Right renal pelvis (tissue), 4 donors: ENCODE results near the gene MRPL22. TPM values are rescaled to one million over a fixed set of nuclear protein-coding genes. Genes with fewer than 3 reads are reported as not detected.
"Not testable (repeated sequence)": the region's sequence is repeated elsewhere in the genome, so short reads cannot be mapped to it uniquely, and the experiment has no call there.

Experiments
- DNase-seq, 4 donors: peaks; one replicate each; pipeline ENCODE4 v3.0.0-alpha.2; 2013; ENCODE audit warnings: low read depth in 4 of 4, low spot score in 3 of 4, missing footprints in 1 of 4
- polyA plus RNA-seq, 4 donors: library from polyadenylated mRNA; unstranded; fragments of 120-200 nt; gene quantifications; one replicate each; pipeline ENCODE4 v1.2.1, GENCODE V29; 2013; ENCODE audit not compliant: insufficient read length in 4 of 4

Gene MRPL22
- polyA plus RNA-seq, result 10 to 100 TPM; 52.8 to 62.1 (median 54.1) TPM

DNA sequence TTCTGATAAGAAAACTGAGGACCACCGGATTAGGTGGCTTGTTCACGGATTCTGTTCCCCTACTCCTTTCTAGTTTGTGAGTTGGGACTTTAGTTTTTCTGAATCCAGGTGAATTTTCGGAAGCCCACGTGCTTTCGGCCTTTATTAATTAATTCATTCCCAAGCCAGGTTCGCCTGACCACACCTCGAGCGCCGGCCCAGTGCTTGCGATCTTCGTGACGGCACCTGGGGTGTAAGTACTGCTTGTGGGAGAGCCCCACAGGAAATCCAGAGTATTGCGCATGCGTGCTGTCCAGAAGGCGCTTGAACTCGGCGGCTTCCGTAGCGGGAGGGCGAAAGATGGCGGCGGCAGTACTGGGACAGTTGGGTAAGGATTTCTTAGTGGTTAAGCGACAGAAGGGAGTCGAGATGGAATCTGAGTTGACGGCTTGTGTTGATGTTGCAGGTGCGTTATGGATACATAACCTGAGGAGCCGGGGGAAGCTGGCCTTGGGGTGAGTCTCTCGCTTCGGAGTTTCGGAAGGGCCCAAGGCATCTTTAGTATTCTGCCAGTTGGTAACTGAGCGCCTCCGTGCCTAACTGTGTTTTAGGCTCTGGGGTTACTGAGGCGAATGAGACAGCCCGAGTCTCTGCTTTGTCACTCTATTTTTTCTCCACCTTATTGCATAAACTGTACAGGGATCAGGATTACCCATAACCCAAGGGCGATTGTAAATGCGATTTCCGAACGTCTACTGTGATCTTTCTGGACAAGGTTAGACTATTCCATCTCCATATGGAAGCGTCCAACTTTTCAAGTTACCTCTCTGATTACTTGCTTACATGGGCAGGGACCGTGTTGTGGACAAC lies at the start of gene MRPL22:
TSS of gene MRPL22 (plus strand) at position 302 of the 849 bp plus-strand sequence. CDS start at position 340, 38 bp downstream.
- peak; percentile 87 to 90 (median 88) for DNase-seq

DNA sequence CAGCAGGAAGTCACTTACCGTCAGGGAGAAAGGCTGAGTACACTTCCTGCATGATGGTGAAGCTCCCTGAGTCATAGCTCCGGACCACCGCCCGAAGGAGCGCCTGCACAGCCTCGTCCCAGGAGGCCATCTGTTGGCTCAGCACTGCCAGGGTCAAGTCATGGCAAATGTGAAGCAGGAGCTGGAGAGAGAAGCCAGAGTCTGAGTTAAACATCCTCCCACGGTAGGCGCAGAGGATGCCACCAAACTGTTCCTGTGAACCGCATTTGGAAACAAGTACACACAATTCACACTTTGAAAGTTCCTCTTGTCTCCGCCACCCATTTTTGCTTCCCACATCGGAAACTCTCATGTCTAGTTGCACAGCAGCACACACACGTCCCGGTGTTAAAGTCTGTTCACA lies 48.5 kb upstream of the MRPL22 start:
- no peak for DNase-seq

DNA sequence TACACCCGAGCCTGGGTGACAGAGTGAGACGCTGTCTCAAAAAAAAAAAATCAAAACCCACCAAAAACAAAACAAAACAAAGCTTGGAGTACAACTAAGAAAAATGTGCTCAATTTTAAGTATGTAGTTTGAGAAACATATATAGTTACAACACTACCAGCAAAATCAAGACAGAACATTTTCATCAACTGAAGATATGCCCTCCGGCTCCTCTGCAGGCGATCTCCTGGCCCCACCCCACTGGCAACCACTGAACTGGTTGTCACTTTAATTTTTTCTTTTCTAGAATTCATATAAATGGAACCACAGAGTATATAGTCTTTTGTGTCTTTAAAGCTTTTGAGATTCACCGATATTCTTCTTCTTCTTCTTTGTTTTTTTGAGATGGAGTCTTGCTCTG lies 47.5 kb upstream of the MRPL22 start:
- no peak for DNase-seq

DNA sequence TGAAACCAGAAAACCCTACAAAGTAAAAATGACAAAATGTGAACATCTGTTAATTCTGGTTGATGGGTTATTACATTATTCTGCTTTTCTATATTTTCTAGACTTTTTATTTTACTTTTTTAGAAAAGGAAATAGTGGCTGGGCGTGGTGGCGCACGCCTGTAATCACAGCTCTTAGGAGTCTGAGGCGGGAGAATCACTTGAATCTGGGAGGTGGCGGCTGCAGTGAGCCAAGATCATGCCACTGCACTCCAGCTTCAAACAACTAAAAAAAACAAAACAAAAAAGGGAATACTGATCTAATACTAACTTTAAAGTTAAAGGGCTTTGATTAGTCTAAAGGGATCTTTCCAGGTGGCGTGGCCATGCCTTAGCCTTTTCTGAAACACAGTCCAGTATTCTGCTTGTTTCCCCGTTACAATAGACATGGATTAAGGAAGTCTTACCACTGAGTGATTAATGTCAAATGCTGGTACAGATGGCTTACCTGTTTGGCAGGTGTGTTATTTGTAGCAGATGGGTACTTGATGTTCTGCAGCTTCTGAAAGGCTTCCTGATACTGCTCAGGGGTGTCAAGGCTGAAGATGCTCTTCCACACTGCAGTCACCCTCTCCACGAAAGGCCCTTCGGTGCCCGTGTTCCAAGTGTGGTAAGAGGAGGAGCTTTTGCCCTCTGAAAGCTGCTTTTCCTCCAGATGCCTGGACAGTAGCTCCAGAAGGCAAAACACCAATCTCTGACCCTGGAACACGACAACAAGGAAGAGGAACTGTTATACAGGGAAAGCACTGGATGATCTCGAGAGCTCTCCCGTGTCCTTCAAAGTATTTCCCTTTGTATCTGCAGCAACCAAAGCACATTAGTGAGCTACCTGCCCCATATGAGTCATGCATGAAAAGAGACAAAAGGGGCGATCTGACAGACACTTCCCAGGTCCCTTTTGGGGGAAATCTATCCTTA lies 45.0 kb upstream of the MRPL22 start:
- DNase-seq, result no peak

DNA sequence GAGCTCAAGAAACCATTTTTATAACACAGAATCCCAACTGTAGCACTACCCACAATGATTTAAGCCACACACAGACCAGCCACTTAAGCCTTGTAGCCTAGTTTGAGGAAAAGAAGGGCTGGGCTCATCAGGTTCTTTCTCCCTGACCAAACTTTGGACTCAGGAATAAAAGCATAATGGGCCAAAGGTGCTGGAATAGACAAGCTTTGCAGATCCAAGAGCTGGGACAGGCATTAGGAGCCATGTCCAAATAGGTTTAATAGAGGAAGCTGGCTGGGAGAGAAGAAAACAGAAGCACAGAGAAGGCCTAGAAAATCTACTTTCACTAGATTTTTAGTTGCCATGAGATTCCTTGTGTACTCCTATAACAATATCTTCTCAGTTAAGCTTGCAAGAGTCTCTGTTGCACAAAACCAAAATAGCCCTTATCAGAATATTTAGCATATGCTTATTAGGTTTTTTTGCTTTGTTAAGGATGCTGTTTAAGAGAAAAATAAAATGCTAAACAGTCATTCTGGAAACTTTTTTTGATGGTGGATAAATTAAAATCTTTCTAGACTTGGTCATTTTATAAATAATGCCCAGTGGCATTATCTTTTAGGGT lies 44.2 kb upstream of the MRPL22 start:
- DNase-seq, result no peak

DNA sequence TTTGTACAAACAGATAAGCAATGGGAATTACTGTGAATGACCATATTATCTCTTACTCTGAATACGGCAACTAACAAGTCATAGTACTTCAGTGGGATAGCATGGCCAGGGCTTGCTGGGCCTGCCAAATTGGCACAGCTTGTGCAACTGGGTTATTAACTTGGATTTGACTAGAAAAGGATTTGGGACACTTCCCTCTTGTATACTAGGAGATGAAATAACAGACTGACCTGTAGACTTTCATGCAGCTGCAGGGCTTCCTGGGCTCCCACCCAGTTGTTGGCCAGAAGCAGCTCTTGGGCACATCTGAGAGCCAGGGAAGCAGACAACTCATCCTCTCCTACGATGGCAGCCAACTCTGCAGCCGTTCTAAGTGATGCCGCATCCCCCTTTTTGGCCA lies 42.7 kb upstream of the MRPL22 start:
- no peak for DNase-seq

DNA sequence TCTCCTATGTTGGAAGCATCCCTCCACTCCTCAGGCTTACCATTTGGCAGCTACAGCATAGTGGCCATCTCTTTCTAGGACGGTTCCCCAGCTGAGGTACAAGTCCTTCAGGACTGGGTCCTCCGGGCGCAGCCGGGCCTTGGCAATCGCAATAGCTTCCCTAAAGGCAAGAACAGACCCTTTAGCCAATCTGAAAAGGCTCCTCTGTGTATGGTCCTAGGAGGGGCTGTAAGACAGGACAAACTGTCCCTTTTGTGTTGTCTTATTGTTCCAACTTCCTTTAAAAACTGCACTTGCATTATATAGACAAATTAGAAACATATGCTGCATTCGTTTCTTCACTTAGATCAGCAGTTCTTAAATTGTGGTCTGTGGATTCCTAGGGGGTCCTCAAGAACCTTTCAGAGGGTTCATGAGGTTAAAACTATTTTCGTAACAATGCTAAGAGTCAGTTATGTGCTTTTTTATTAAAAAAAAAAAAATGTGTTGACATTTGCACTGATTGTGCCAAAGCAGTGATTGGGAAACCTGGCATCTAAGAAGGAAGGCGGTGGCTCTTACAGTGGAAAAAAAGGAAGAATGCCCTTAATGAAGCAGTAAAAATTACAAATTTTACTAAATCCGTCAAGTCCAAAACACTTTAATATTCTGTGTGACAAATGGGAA lies 41.6 kb upstream of the MRPL22 start:
- DNase-seq, result no peak

DNA sequence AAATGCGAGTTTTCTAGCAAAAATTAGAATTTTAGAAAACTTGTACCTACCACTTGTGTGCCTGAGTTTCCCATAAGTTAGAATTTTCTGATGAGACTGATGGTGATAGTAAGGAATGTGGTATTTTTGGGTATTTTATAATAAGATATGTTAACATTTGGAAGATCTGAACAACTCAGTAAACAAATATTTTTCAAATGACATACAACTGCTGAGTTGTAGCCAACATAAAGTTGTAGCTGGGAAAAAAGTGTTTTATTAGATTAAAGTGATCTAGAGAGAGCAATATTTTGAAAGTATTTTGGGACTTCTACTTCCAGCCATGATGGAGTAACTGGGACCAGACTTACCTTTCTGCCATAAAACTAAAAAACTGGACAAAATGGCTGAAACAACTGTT lies 40.8 kb upstream of the MRPL22 start:
- no peak for DNase-seq

DNA sequence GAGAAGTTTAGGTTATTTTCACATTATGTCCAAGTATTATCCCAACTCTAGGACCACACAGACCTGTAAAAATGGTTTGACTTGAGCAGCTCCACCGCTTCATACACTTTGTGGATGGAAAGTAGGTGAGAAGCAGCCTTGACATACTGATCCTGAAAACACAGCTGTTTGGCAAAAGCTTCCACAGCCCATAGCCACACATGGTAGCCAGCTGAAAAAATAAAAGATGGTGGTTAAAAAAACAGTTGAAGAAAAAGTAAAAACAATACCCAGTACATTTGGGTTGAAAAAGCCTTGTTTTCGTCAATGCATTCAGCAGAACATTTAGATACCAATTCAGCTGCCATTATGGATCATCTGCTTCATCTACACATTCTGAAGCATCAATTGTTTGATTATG lies 39.6 kb upstream of the MRPL22 start:
- DNase-seq, result no peak

DNA sequence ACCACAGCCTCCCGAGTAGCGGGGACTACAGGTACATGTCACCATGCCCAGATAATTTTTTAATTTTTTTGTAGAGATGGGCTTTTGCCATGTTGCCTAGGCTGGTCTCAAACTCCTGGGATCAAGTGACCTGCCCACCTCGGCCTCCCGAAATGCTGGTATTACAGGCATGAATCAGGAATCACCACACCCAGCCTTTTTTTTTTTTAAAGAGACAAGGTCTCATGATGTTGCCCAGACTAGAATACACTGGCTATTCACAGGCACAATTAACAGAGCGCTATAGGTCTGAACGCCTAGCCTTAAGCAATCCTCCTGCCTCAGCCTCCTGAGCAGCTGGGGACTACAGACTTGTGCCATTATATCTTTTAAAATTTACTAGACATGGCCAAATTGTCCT lies 39.0 kb upstream of the MRPL22 start:
- DNase-seq, result no peak

DNA sequence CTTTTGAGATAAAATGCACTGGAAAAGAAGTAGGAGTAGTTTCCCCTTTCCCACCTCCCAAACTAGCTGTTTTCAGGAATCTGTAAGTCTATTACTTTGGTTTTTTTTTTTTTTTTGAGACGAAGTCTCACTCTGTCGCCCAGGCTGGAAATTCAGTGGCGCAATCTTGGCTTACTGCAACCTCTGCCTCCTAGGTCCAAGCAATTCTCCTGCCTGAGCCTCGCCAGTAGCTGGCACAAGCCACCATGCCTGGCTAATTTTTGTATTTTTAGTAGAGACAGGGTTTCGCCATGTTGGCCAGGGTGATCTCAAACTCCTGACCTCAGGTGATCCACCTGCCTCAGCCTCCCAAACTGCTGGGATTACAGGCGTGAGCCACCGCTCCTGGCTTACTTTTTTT lies 35.3 kb upstream of the MRPL22 start:
- not testable (repeated sequence) for DNase-seq

DNA sequence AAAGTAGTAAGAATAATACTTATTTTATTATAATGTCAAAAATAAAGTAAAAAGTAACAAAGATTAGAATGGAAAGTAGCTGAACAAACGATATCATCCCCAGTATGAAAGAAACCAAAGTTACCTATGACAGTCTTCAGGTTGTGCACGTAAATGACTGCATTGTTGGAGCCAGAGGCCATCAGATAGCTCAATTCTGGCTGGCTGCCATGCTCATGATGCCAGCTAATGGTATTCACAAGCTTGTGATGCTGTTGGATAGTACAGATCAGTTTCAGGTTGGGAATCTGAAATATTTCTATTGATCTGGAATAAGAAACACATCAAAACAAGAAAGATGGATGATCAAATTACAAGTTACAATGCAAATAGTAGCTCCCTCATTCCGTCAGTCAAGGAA lies 24.0 kb upstream of the MRPL22 start:
- DNase-seq, result no peak

DNA sequence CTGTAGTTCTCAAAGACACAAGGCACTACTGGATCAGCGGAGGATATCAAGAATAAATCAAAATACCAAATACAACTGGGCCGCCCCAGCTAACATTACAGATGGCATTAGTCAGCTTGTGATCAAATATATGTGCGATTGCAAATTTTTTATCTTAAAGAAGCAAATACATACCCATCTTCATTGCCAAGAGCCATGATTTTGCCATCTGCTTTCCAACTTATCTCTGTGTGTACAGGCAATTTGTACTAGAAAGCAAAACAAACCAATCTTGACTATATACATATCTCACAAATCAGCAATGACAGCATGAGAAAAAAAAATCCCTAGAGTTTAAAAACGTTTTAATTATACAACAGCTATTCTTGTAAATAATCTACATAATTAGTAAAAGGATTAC lies 23.1 kb upstream of the MRPL22 start:
- DNase-seq, result no peak

DNA sequence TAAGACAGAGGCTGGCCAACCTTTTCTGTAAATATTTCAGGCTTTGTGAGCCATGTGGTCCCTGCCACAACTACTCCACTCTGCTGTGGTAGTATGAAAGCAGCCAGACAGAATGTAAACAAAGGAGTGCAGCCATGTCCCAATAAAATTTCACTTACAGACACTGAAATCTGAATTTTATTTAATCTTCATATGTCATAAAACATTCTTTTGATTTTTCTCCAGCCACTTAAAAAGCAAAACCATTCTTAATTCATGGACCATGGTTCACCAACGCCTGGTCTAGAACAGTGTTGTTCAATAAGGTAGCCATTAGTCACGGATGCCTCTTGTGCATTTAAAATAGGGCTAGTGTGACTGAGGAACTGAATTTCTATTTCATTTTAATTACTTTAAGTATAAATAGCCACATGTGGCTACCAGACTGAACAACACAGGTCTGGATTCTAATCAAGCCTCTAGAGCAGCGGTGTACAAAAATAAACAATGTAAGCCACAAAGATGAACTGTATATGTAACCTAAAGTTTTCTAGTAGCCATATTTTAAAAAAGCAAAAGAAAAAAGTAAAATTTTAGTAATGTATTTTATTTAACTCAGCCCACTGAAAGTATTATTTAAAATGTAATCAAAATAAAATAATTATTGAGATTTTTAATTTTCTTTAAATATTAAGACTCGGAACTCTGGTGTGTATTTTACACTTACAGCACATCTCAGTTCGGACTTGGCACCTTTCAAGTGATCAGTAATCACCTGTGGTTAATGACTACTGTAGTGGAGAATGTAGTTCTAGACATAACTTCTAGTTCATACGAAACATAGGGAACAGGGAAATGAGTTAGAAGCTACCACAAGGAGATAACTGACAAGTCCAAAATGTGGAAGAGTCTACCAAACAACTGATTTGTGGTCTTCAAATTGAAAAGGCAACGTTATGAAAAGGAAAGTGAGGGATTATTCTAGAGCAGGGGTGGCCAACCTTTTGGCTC lies 17.1 kb upstream of the MRPL22 start:
- no peak for DNase-seq

DNA sequence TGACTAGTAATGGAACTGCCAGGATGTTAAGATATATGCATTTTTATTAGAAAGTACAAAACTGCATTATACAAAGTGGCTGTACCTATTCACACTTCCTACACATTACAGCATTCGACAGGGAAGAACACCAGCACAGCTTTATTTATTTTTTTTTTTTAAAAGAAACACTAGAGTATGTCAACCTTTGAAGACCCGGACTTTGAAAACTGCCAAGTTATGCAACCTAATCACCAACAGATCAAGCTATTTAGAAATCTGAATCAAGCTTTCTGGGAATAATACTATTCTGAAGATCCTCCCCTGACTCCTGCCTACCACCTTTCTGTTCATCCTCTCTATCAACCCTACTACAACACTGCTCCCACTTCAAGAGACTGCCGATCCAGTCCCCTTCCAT lies 7.3 kb upstream of the MRPL22 start:
- no peak for DNase-seq

DNA sequence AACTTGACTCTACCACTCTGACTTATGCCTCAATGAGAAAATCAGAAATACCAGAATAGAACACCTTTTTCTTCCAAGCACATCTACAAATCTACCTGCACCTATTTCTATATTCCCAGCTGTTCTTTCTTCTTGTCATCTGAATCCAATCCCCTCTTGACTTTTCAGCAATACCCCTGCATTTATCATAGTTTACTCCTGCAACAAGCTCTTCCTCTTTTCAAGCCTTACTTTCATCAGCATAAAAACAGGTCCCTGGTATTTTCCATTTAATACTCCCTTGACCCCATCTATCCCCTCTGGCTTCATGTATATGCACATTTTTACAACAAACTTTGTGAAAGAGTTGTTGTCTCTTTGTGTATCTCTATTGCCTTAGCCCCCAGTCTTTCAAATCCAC lies 6.0 kb upstream of the MRPL22 start:
- no peak for DNase-seq

DNA sequence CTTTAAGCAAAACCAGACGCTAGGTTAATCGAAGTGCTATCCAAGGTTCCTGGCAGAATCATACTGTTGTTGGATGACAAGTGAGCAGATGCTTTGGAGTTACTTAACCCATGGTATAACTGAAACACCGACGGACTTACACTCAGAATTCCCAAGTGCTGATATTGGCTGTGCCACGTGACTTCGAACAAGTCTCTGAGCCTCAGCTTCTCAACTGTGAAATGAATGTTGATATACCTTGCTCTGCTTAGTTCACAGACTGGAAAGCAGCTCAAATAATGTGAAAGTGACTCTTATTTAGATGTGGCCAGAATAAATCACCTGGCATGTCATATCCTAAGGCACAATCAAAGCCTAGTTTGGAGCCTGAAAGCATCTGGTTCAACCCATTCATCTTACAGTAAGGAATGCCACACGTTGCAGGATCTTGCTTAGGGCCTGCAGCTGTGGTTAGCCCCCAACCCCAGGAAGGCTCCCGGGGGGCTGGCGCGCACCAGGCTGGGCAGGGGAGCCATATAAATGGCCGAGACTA lies 3.6 kb upstream of the MRPL22 start:
- DNase-seq, result no peak

DNA sequence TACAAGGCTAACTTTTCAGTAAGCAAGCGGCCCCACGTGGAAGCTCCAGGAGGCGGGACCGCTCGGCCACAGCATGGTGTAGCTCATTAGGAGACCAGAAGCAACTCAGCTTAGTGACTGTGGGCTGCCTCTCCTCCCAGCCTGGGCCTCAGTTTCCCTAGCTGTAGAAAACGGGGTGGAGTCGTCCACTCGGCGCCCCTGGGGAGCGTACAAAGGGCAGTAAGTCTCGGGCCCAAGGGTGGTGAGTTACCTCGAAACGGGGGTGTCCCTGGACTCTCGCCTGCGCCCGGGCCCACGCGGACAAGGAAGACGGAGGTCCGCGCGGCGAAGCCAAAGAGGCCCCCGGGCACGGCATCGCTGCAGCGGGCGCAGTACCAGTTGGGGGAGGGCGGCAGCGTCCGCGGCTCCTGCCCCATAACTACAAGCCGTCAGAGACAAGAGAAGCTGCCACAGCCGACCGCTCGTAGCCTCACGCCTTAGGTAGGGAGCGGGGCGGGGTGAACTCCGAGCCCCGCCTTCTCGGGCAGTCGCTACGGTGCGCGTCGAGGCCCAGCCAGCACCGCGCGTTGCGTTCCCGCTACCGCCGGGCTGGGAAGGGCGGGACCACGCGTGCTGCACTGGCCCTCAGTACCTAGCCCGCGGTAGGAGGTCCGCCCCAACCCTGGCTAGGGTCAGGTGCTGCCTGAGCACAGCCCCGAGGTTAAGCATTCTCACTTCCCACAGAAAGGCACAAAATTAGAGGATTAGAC lies 3.0 kb upstream of the MRPL22 start, which contains the start of gene GEMIN5:
TSS of gene GEMIN5 (minus strand) at position 494 of the 749 bp plus-strand sequence. CDS start at position 416, 78 bp downstream.
- DNase-seq, result peak; percentile 67 to 83 (median 72)
